NCI-H69 (cell line): Measurements from ENCODE around the gene RGS4.
"Not testable (repeated sequence)": the region's sequence is repeated elsewhere in the genome, so short reads cannot be mapped to it uniquely, and the experiment has no call there.

Experiments
- DNase-seq: peaks from one replicate; lab custom pipeline; 2025; lab: John Stamatoyannopoulos, UW

The RGS4 gene

DNA sequence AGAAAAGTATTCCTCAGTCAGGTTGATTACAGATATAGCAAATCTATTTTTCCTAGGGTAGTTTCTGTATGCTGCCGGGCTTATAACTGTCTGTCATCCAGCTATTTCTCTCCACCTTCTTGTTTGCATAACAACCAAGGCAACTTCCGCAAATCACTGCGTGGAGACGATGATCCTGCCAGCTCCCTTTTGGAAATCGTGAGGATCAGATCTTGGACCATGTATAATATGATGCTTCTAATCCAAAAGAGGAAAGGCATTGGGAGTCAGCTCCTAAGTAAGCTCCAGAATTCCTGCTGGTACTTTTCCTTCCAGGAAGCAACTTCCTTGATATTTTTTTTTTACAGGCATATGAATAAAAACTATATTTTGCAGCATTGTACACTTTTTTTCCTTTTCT lies 445 bp upstream of the RGS4 start:
- peak; percentile 70 for DNase-seq

DNA sequence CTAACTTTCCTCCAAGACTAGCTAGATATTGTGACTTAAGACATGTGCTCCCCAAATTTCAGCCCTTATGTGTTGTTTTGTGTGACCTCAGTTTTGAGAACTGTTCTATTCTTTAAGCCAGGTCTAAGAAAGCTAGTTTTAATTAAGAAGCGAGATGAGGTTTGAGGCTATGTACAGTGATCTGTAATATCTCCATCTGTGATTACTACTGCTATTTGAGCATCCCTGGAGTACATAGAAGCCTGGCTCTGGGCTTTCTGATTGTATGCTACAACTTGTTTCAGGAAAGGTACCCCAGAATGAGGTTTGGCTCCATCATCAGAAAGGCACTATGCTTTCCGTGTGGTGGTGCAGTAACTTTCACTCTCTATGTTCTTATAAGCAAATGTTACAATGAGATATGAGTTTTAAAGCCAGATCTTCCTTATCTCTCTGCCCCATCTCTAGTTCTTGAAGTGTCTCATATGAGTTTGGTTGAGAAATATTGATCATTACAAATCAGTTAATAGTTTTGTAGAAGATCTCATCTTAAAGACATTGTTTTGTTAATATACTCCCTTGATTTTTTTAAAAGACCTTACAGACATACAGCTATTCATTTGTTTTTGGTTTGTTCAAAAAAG lies 605 bp downstream of the RGS4 start:
- peak; percentile 37 for DNase-seq

DNA sequence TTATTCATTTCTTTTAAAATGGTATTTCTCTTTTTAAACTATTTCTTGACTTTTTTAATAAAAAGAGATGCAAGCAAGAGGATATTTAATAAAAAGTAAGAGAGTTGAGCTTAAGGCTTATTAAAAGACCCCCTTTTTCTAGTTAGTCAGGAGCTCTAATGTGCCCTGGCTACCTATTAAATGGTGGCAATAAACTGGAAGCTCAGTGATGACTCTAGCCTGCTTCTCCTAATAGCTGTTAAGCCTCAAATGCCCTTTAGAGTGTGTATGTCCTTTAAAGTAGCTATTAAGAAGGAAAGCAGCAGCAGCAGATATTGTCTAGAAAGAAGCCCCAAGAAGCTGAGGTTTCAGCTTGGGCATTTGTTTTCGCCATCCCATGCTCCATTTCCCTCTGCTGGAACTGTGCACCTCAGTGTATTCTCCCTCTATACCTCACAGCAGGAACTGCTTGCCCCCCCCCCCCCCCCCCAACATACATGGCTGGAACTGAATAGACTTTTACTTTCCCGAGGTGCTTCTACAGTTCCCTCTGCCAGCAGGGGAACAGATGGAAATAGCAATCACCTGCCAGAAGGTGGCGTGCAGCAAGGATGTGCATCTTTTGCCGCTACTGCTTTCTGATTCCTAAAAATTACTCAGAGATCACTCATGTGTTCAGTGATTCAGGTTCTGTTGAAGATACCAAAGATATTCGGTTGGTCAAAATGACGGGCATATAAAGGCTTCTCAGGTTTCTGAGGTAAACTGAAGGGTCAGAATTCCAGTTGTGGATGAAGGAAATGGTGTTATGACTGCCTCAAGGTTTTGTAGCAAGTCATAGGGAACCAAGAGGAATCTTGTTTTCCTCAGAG lies 2.5 kb downstream of the RGS4 start:
- DNase-seq = peak; percentile 89

DNA sequence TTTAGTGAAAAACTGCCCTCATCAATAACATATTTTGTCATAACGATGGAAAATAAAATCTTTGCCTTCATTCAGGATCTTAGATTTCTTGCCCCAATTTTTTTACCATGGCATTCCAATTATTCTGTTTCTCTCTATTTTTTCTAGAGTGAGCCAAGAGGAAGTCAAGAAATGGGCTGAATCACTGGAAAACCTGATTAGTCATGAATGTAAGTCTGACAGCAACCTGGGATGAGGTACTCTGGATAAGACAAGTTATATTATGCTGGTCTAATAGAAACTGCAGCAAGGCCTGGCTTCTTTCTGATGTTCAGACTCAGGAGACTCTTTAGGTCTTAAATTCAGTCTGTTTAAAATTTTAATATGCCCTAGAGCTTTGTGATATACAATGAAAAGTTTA lies 3.5 kb downstream of the RGS4 start:
- no peak for DNase-seq

DNA sequence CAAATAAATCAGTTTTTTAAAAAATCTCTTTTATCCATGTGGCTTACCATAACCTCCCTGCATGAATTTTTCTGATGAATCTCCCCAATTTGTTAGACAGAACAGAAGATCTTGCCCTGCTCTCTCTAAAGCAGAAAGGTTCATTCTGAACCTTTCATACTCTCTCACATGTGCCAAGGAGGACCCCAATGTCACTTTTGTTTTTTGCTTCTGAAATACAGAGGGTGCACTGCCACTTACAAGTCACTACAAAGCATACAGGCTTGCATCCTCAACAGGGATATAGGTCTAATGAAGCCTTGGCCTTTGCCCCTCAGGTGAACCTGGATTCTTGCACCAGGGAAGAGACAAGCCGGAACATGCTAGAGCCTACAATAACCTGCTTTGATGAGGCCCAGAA lies 4.8 kb downstream of the RGS4 start:
- no peak for DNase-seq

DNA sequence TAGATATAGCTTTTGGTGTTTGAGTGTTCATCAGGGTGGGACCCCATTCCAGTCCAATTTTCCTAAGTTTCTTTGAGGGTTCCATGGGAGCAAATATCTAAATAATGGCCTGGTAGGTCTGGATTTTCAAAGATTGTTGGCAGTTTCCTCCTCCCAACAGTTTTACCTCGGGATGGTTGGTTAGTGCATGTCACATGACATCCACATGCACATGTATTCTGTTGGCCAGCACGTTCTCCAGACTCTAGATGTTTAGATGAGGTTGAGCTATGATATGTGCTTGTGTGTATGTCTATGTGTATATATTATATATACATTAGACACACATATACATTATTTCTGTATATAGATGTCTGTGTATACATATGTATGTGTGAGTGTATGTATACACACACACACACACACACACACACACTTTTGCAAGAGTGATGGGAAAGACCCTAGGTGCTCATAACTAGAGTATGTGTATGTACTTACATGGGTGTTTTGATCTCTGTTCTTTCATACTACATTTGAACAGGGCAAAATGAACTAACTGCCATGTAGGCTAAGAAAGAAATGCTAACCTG lies 5.6 kb downstream of the RGS4 start:
- no peak for DNase-seq

DNA sequence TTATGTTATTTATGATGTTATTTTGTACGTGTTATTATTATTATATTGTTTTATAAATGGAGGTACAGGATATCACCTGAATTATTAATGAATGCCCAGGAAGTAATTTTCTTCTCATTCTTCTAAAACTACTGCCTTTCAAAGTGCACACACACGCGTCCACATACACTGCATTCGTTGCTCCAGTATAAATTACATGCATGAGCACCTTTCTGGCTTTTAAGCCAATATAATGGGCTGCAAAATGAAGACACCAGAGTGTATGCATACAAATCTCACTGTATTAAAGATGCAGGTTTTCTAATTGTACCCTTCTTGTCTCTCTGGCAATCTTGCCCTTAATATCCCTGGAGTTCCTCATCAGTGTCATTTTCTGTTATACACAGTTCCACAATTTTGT lies 6.9 kb downstream of the RGS4 start:
- no peak for DNase-seq

DNA sequence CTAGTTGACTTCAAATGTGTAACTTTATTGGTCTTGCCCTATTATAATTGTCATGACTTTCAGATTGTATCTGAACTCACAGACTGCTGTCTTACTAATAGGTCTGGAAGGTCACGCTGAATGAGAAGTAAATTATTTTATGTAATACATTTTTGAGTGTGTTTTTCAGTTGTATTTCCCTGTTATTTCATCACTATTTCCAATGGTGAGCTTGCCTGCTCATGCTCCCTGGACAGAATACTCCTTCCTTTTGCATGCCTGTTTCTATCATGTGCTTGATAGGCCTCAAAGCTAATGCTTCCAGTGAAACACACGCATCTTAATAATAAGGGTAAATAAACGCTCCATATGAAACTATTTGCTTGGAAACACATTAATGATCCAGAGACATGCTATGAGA lies 7.3 kb downstream of the RGS4 start:
- DNase-seq = no peak

DNA sequence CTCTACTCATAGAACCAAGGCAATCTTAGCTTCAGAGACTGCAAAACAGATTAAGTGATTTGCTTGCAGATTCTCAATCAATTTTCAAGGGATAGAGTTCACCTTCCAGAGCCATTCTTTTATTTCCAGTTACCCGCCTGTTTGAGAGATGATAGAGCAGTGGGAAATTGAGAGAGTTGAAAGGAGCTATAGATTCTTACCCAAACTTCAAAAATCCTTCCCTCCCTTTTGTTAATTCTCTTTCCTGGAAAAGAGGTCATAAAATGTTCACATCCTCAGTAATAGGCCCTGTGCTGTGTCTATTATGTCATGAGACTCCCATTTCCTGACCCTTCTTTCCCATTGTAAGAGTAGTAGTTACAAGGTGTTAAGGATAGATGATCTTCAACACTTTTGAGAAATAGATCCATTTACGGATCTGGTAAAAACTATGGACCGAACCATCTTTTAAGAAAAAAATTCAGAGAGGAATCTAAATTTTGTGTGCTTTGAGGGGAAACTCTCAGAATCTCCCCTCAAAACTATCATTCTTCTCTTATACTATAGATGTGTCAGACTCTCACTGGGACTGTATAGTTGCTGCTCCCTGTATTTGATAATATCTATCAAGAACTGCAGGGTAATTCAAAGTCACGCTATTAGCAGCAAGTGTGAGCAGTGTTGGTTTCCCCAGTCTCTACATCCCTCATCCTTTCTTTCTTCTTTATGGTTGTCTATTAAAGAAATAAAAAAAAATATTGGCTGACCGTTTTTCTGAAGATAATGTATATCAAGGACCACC lies 8.0 kb downstream of the RGS4 start:
- DNase-seq = no peak

DNA sequence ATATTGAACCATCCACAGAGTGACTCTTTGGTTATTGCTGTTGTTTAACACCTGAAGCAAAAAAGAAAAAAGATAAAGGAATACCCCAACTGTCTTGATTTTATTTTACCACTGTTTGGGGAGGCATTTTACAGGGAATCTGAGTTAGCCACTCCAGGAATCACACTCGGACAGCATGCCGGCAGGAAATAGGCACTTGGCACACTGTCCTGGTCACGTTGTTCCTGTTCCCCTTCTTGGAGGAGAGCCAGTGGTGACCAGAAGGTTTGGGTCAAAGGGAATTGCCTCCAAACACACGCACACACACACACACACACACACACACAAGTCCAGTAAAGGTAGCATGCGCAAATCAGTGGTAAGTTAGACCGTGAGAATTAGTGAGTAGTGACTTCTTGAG lies 13.8 kb downstream of the RGS4 start:
- peak; percentile 33 for DNase-seq

DNA sequence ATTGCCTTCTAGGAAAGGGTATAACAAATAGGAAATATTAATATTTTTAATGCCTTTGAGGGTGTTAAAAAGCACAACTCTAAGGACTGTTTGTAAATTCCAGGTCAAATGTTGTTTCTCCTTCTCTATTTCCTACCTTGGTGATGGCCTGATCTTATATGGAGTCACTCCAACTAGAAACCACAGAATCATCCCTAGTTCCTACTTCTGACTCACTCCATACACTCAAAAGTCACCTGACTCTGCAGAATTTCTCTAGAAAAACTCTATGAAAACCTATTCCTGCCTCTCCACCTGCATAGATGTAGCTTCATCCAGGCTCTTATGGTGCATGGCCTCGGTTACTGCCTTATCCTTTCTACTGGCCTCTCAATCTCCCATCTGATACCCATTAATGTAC lies 14.5 kb downstream of the RGS4 start:
- DNase-seq = no peak

DNA sequence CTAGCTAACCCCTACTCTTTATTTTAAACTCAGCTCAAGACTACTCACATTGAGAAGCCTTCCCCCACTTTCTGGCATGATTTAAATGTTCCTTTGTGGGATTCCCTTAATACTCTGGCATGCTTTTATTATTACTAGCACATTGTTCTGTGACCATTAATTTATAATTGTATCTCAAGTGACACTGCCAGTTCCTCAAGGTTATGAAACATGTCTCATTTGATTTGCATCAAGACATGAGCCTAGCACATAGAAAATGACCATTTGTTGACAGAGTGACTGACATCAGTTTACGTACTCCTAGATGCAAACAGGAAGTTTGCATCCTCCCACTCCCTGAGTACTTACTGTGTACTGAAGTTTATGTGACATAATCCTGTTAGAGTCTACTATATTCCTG lies 15.2 kb downstream of the RGS4 start:
- DNase-seq = peak; percentile 39

DNA sequence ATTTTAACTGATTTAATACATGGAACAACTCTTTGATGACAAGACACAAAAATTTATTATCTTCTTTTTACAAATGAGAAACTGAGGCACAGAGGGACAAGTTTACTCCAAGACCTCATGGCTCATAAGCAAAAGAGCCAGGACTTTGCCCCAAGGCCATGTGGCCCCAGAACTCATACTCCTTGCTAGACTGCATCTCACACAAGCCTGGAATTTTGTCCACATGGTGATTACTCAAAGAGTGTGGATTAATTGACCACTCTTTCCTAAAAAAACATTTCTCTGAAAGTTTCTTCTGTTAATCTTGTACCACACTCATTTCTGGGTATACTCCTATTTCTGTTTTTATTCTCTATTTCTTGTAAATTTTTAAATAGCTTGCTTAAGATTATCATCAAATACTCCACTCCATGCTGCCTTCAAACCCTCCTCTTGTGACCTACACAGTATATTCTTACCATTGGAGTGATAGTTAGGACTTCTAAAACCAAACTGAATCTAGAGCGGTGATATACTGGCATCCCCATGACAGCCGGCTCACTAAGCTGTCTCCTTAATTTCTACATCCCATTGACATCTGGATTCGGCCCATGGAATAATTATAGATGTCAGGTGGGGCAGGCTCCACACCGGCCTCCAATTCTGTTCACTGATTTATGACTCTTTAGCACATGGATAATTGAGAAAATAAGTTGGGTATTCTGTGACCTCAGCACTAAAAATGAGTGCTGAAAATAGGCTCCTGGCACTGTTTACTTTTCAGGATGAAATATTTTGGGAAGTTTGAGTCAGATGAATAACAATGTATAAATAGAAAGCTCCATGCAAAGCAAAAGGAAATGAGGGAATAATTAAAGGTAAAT lies 16.1 kb downstream of the RGS4 start:
- peak; percentile 97 for DNase-seq

DNA sequence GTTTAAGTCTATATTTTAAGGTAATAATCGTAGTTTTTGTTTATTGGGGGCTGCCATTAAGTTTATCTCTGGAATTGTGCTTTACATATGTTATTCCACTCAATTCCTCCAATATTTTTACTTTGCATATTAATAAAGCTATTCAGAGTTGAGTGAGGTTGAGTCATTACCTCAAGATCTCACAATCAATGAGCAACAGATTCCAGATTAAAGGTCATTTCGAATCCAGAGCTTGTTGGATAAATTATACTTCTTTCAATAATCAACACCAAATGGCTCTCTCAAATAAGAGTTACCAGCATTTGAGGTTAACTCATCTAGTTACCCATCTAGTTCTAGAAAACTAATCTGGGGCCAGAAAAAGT lies 16.7 kb downstream of the RGS4 start:
- DNase-seq = peak; percentile 62

DNA sequence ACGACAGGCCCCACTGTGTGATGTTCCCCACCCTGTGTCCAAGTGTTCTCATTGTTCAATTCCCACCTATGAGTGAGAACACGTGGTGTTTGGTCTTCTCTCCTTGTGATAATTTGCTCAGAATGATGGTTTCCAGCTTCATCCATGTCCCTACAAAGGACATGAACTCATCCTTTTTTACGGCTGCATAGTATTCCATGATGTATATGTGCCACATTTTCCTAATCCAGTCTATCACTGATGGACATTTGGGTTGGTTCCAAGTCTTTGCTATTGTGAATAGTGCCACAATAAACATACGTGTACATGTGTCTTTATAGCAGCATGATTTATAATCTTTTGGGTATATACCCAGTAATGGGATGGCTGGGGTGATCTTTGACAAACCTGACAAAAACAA lies 20.0 kb downstream of the RGS4 start:
- DNase-seq = not testable (repeated sequence)

DNA sequence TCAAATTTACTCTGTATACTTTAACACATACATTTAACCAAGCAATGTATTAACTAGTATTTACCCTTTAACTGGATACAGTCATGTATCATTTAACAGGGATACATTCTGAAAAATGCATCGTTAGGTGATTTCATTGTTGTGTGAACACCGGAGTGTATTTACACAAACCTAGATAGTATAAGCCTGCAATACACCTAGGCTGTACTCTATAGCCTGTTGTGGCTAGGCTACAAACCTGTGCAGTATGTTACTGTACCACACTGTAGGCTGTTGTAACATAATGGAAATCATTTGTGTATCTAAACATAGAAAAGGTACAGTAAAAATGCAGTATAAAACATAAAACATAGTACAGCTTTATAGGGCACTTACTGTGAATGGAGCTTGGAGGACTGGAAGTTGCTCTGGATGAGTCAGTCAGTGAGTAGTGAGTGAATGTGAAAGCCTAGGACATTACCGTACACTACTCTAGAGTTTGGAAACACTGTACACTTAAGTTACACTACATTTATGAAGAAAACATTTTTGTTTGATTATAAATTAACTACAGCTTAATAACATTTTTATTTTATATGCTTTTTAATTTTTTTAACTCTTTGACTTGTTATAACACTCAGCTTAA lies 21.3 kb downstream of the RGS4 start:
- peak; percentile 28 for DNase-seq

DNA sequence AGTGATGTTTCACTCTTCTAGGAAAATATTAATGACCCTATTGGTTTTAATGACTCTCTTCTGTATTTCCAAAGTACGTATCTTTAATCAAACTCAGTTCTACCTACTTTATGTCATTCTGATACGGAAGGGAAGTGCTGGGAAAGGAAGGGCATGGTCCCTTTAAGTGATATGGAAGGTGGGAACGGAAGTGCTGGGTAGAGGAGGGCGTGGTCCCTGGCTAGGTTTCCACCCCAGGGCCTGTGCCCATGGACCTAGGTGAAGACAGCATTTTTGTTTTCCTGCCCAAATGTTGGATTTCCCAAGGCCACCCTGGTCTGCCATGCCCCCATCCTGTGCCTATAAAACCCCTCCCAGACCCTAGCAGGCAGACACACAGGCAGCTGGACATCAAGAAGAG lies 24.0 kb downstream of the RGS4 start:
- no peak for DNase-seq

DNA sequence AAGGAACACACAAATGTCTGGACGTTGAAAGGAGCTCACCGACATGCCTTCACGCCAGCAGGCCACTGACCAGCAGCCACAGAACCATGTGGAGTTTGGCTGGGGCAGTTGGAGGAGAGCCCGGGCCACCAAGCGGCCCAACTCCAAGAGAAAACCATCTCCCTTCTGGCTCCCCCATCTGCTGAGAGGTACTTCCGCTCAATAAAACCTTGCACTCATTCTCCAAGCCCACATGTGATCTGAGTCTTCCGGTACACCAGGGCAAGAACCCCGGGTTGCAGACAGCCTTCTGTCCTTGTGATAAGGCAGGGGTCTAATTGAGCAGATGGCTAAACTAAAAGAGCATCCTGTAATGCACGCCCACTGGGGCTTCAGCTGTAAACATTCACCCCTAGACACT lies 24.4 kb downstream of the RGS4 start:
- peak; percentile 61 for DNase-seq

DNA sequence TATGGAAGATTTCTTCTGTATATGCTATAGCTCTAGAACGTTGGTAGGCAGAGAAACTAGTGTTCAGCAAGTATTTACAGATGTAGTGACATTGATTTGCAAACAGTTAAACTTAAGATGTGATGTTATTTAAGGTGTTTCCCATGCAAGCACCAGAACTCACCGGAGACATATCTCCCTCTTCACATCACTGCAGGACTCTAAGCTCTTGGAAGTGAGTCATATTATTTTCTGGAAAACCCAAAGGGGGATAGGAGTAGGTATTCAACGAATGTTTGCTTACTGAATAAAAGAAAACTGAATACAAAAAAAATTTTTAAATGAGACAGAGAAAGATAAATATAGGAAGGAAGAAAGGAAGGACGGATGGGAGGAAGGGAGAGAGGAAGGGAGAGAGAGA lies 25.0 kb downstream of the RGS4 start:
- peak; percentile 55 for DNase-seq

DNA sequence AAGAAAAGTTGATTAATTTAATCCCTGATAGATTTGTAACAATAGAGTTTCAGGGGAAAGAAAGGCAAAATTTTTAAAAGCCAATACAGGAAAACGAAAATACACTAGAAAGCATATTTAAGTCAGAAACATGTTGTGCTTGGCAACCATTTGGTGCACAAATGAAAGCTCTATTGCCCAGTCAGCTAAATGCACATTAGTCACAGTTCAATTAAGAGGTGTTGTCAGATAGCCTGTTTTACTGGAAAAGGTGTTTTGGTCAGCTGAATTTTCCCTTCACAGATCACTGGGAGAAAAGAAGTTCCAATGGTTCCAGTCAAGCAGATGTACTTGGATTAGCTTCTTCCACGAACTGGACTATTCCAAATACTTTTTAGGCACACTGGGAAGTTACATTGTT lies 25.4 kb downstream of the RGS4 start:
- DNase-seq = peak; percentile 35

DNA sequence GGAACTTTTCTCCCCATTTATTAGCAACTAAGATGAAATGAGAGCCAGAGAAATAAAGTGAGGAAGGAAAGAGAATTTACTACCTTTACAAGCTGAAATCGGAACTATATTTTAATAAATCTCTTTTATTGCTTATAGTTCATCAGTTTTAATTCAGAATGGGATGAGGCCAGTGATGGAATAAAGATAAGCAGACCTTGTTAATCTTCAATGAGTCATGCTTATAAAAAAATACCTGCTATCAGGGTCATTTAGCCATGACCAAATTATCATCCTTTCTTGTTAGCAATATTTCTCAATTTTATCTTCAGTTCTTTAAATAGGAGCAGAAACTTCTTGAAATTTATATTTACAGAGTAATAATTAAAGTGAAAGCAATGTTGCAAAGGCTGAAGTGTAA lies 26.1 kb downstream of the RGS4 start:
- no peak for DNase-seq
